GM08714 (cell line): ENCODE data around the gene RGS6.

Source experiments
- H3K4me3 ChIP-seq: fragments of 200-500 bp; sonication (Bioruptor generic); 2 replicates; pipeline ENCODE4 v1.5.1; 2014; ENCODE audit warnings: mild to moderate bottlenecking, low read length, inconsistent platforms
- ZNF274 ChIP-seq: IDR thresholded peaks from 2 replicates; pipeline ENCODE4 v1.6.1; 2012; ENCODE audit warnings: mild to moderate bottlenecking, low read depth, low read length

The RGS6 gene

DNA sequence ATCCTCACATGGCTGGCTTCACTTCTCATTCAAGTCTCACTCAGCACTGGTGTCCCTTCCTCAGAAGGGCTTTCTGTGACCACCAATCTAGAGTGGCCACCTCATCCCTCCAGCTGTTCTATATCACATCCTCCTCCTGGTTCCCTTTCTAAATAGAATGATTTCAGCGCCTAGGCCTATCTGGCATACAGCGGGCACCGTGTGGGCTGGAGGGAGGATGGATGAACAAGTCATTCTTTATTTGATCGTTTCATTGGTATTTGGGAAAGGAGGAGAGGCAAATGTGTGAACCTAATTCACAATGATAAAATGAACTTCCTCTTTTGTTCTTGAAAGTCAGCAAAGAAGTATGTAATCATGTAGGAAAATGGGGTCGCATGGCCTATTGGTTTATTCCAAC is 567.5 kb downstream of the RGS6 start:
- no peak overlapping the region for H3K4me3 ChIP-seq
- no peak for TF ChIP-seq ZNF274

DNA sequence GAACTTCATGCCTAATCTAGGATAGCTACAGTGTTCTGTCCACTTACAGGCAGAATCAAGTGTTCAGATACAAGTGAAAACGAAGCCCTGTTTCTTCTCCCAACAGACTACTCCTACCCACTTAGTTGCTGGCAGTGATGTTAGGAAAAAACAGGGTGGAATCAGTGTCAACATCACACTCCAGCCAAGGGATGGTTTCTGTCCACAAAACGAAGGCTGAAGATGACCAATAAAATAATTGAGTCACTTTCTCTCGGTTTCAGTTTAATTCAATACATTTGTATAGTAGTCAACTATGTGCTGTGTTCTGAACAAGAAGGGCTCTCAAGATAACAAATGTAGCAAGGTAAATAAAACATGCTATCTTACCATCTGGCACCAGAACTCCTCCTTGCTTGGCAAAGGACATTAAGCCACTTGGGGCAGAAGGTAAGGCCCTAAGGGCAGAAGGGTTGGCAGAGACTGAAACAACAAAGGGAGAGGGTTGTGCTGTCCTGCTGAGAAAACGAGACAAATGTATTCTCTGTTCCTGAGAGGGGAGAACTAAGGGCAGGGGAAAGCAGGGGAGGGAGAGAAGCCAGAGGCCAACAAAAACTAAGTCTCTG is 568.1 kb downstream of the RGS6 start:
- no peak for TF ChIP-seq ZNF274
- H3K4me3 ChIP-seq, result no peak overlapping the region

DNA sequence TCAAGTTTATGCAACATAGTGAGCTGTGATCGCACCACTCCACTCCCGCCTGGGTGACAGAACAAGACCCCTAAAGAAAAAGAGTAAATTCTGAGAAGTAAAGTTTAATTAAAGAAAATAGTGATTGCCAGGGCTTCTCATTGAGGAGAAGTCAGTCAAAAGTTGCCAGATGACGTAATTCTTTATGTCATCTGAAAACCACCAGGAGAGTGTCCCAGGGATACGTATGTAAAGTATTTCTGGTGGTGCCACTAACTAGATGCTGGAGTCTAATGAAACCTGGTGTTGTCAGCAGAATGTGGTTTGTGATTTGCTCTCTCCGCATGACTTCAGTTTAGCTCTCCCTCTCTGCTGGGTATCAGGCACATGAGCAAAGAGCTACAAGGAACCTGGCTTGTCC is 569.2 kb downstream of the RGS6 start:
- H3K4me3 ChIP-seq, result no peak overlapping the region

DNA sequence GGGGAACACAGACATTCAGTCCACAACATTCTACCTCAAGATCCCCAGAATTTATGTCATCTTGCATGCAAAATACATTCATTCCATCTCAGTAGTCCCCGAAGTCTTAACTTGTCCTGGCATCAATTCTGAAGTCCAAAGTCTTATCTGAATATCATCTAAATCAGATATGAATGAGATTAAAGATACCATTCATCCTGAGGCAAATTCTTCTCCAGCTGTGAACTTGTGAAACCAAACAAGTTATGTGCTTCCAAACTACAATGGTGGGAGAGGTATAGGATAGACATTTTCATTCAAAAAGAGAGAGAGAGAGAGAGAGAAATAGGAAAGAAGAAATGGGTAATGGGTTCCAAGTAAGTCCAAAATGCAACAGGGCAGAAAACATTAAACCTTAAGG is 571.0 kb downstream of the RGS6 start:
- no peak overlapping the region for H3K4me3 ChIP-seq
- no peak for TF ChIP-seq ZNF274

More for the DNA sequence above, 569.2 kb downstream of the RGS6 start:
- no peak for TF ChIP-seq ZNF274

DNA sequence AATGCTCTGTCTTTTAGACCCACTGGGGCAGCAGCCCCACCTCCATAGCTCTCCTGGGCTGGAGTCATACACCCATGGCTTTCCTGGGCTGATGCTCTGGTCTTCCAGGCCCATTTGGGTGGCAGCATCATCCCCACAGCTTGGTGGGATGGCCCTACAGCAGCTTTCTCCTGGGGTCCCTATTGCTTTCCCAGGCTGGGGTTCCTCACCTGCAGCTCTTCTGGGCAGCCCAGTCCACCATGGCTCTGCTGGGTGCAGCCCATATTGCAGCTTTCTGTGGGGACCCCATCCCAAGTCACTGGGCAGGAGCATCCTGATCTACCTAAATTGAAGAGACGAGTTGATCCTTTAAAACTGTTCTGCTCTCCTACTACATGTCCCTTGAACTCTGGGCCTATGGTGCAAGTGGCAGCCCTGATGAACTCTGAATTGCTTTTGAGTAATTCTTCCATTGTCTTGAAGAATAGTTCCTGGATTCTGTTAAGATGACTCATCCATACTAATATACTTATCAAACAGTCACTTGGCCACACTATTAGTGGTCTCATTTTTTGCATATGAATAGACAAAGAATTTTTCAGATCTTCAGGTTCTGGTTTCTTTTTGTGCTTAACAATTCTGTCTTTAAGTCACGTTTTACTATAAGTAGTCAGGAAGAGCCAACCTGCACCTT is 571.6 kb downstream of the RGS6 start:
- no peak for TF ChIP-seq ZNF274
- no peak overlapping the region for H3K4me3 ChIP-seq

DNA sequence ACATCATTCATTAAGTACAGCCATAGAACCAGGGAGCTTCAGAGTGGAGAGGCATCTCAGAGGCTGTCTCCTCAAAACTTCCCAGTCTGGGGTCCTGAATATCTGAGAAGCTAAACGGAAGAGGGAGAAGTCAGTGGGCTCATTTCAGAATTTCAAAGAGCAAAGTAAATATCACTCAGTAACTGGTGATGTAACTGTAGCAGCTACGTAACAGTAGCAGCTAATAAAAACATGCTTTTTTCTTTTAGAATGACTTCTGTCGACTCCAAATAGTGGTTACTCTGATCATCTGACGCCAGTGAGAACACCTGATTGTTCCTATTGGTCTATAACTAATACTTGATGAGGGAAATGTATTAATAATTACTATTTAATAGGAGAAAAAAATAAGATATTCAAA is 578.3 kb downstream of the RGS6 start:
- H3K4me3 ChIP-seq, result no peak overlapping the region
- no peak for TF ChIP-seq ZNF274

DNA sequence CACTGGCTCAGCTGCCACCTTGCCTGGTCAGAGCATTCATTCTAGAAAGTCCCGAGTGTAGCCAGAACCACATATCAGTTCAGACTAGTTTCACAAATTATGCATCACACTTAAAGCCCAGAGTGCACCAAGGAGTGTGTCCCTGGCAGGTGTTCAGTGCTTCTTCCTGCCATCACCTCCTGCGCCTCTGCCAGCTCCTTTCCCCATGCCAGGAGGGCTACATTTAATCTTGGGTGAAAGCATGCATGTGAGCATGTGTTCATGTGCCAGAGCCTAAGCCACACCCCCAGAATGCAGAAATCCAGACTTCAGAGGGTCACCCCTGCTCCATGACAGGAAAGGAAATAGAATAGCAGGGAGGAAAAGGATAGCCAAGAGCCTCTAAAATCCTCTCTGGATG is 580.1 kb downstream of the RGS6 start:
- no peak for TF ChIP-seq ZNF274

DNA sequence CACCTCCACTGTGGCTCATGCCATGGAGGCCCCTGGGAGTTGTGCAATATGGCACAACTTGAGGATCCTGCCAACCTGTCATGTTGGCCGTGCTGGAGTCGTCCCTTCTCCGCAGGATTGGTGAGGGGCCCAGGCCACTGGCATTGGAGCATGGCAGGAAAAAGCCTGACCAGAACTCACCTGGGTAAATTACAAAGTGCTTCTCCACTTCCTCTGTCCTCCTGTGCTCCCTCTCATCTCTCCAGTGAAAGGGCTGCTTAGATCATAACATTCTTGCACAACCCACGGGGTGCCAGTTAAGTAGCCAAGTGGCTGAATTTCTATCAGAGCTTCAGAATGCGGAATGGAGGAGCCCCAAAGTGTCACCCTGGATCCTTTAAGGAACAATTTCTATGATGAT is 580.7 kb downstream of the RGS6 start:
- no peak for TF ChIP-seq ZNF274
- no peak overlapping the region for H3K4me3 ChIP-seq

More for the DNA sequence above, 580.1 kb downstream of the RGS6 start:
- H3K4me3 ChIP-seq, result no peak overlapping the region

DNA sequence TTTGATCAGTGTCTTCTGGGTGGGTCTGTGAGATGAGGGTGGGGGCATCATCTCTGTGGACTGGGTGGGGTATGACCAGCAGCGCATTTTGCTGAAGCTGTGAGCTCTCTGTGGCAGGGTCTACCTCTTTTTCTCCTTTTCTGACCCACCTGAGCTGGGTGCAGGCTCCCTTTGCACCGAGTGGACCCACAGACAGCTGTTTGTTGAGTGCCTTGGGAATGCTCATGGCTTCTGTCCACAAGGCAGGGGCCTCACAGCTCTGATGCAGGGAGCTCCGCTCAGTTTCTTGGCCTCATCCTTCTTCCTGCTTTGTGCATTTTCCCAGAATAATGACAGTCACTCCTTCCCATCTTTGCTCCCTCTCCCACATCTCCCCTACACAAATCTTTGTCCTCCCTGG is 581.1 kb downstream of the RGS6 start:
- H3K4me3 ChIP-seq, result no peak overlapping the region
- no peak for TF ChIP-seq ZNF274

DNA sequence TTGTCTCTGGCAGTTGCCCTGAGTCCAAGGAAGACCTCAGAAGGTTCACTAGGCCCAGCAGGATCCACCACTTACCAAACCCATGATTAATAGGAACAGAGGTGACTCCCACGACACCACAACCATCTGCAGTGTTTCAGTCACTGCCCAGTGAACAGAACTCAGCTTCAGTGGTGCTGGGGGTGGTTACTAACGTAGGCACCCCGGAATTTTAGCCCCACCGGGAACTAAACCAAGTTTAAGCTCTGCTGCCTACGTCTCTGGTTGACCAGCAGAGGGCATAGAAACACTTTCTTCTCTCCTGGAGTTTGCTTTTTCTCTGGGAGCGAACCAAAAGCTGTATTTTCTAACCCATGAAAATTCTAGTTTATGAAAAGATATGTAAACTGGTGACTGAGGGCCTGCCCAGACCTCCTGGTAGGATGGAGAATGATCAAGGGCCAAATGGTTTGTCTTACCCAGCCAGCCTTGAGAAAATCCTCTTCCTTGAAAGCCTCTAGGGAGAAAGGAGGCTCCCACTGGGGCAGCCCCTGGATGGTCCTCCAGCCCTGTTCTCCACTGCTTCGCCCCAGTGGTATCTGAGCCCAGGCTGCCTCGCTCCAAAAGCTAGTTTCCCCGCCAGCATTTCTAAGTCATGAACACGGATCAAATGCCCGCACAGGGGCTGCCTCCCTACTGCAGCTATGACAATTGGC is 581.9 kb downstream of the RGS6 start:
- no peak overlapping the region for H3K4me3 ChIP-seq
- TF ChIP-seq ZNF274, result no peak

DNA sequence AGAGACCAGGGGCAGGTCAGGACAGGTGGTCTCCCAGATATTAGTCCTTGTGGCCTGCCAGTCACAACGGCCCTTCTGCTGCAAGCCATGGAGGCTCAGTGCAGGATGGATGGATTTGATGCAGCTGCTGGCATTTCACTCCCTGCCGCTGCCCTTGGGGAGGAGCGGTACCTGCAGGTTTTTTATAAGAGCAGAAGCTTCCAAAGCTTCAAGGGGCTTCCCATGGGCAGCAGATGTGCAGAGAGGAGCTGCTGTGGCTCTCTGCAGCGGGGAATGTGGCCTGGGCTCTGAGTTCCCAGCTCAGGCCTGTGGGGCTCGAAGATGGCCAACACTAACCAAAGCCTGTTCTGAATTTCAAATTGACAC is 582.4 kb downstream of the RGS6 start:
- TF ChIP-seq ZNF274, result no peak

DNA sequence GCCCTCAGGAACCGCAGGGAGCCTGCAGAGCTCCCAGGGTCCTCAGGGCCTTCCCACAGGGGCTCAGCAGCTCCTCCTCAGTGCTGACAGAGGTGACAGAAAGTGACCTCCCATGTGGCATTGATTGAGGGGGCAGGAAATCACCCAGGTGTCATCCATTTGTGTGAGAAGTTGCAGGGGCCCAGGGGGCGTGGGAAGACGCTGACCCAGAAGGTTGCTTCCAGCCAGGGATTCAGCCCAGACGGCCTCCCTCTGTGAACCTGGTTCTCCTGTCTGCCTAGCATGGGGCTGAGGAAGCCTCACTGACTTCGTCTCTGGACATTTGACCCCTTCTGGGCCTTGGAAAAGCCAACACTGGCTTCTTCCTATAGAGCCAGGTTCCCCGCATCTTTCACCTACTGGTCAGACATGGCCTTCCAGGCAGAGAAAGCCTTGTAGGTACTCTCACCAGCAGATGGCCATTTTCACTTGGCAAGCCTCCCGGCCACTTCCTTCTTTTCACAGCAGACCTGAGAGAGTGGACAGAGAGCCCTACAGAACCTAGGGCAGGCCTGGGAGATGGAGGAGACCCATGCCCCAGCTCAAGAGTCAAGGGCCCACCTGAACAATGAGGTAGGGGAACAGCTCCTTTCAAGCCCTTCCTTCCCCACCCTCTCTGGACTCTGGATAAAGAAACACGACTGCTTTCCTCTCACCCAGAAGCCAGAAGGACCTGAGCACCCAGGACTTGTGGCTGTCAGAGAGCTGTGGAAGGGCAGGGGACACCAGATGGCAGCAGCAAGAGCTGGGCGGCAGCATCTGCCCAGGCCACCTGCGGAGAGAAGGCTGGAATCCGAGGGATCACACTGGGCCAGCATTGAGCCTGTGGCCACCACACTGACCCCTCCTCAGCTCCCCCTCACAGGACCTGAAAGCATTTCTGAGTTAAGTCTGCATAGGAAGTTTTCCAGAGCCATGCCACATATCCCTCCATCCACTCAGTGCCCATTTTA is 583.8 kb downstream of the RGS6 start:
- TF ChIP-seq ZNF274, result no peak
- no peak overlapping the region for H3K4me3 ChIP-seq

More for the DNA sequence above, 582.4 kb downstream of the RGS6 start:
- H3K4me3 ChIP-seq, result no peak overlapping the region

DNA sequence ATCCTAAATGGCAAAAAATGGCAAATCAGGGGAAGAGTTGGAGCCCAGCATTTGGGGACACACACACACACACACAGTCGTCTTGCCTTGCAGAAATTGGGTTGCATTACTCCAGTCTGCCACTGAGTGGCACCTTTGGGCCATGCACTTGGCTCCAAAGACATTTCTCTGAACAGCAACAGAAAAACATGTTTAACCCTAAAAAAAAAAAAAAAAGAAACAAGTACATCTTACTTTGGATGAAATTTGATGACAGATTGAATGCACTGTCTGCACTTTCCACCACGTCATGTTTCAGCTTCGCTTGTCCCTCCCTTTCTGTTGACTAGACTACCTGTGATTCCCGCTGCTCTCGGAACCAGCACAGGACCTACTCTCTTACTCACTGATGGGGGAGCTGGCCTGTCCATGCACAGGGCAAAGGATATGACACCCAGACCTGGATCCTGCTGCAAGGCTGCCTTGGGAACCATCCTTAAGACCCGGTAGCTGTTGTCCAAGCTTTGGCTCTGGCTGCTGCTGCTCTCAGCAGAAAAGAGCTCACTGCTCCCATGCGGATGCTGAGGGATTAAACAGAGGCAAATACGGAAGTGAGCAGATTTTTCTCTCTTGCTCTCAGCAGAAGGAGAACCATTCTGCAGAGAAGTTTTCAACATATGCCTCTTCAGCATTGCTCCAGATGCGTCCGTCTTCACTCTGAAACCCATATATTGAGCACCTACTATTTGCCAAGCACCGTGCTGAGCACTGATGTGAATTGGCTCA is 584.9 kb downstream of the RGS6 start:
- TF ChIP-seq ZNF274, result no peak
- no peak overlapping the region for H3K4me3 ChIP-seq
